PFSK-1 (cell line): ENCODE results near the gene PIK3CG.

Experiments used
- POLR2AphosphoS5 ChIP-seq: IDR thresholded peaks from 2 replicates; pipeline ENCODE4 v1.6.1; 2012; ENCODE audit warnings: low read depth, mild to moderate bottlenecking, control low read depth, low read length, moderate library complexity
- TAF1 ChIP-seq: IDR thresholded peaks from 2 replicates; pipeline ENCODE4 v1.6.1; 2012; ENCODE audit warnings: low read length, control low read depth, borderline replicate concordance; ENCODE audit not compliant: insufficient read depth
- TF ChIP-seq, protein P1 (sequence below), 2 experiments: IDR thresholded peaks; 2 replicates each; pipeline versions ENCODE4 v1.6.1 to v1.8.0; 2011 to 2012; ENCODE audit warnings: low read depth in 2 of 2, low read length in 2 of 2, control low read depth in 1 of 2, inconsistent platforms in 1 of 2, mild to moderate bottlenecking in 1 of 2, moderate library complexity in 1 of 2; ENCODE audit not compliant: insufficient read depth in 1 of 2

DNA sequence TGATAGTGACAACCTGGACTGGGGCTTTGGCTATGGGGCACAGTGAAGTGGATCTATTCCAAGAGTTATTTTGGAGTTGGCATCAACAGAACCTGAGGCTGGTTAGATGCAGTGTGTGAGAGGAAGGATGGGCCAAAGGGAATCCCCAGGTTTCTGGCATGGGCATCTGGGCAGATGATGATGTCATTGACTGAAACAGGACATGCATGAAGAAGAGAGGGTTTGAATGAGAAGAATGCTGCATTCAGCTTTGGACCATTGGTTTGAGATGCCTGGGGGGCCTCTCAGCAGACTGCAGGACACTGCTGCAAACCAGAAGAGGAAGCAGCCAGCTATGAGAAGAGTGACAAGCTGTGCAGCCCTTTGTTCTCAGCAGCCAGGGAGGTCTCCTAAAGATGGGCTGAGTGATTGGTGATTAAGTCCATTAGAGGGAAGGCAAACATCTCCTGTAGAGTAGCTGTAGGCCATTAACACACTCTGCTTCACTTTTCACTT is 23.1 kb upstream of the PIK3CG start:
- TF ChIP-seq POLR2AphosphoS5 (no peak), TAF1 (no peak)
- TF ChIP-seq, protein P1, sequence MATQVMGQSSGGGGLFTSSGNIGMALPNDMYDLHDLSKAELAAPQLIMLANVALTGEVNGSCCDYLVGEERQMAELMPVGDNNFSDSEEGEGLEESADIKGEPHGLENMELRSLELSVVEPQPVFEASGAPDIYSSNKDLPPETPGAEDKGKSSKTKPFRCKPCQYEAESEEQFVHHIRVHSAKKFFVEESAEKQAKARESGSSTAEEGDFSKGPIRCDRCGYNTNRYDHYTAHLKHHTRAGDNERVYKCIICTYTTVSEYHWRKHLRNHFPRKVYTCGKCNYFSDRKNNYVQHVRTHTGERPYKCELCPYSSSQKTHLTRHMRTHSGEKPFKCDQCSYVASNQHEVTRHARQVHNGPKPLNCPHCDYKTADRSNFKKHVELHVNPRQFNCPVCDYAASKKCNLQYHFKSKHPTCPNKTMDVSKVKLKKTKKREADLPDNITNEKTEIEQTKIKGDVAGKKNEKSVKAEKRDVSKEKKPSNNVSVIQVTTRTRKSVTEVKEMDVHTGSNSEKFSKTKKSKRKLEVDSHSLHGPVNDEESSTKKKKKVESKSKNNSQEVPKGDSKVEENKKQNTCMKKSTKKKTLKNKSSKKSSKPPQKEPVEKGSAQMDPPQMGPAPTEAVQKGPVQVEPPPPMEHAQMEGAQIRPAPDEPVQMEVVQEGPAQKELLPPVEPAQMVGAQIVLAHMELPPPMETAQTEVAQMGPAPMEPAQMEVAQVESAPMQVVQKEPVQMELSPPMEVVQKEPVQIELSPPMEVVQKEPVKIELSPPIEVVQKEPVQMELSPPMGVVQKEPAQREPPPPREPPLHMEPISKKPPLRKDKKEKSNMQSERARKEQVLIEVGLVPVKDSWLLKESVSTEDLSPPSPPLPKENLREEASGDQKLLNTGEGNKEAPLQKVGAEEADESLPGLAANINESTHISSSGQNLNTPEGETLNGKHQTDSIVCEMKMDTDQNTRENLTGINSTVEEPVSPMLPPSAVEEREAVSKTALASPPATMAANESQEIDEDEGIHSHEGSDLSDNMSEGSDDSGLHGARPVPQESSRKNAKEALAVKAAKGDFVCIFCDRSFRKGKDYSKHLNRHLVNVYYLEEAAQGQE (IDR thresholded peaks at IDR 0.05; ENCODE audit: insufficient read depth in 1 of 2, low read depth in 2 of 2, low read length in 2 of 2) = no peak
